Breast epithelium (tissue), 4 donors: ENCODE data around the gene IFT80. TPM values are rescaled to one million over a fixed set of nuclear protein-coding genes. Genes with fewer than 3 reads are reported as not detected.

Experiments used
- DNase-seq, 2 donors: peaks; one replicate each; pipeline ENCODE4 v3.0.0-alpha.2; 2019; ENCODE audit warnings: low spot score in 2 of 2
- H3K27ac ChIP-seq, 2 donors: fragments of 200-600 bp; sonication (generic) in 1 of 2; one replicate each; pipeline ENCODE4 v1.5.1; 2016 to 2019; ENCODE audit warnings: mild to moderate bottlenecking in 1 of 2
- H3K27me3 ChIP-seq, 2 donors: fragments of 200-600 bp; sonication (generic) in 1 of 2; one replicate each; pipeline versions ENCODE4 v1.5.1 to v1.6.0; 2017 to 2019; ENCODE audit warnings: control low read depth in 1 of 2, mild to moderate bottlenecking in 1 of 2
- H3K36me3 ChIP-seq: fragments of 200-600 bp; one replicate; pipeline ENCODE4 v1.5.1; 2019
- H3K4me1 ChIP-seq, 2 donors: fragments of 200-600 bp; sonication (generic); one replicate each; pipeline ENCODE4 v1.5.1; 2016 to 2019; ENCODE audit warnings: control low read depth in 1 of 2
- H3K4me3 ChIP-seq, 3 donors: fragments of 200-600 bp; sonication (generic); 1 replicate in 2 of 3; 2 replicates in 1 of 3; pipeline ENCODE4 v1.5.1; 2016 to 2019; ENCODE audit warnings: mild to moderate bottlenecking in 3 of 3, moderate library complexity in 2 of 3
- H3K9me3 ChIP-seq, 2 donors: fragments of 200-600 bp; sonication (generic) in 1 of 2; one replicate each; pipeline ENCODE4 v1.5.1; 2016 to 2019; ENCODE audit warnings: control low read depth in 1 of 2
- CTCF ChIP-seq, 3 donors: fragments of 450-650 bp; IDR thresholded peaks; one replicate each; pipeline ENCODE4 v1.5.1; 2016 to 2017; ENCODE audit warnings: antibody characterized with exemption in 3 of 3, mild to moderate bottlenecking in 3 of 3, moderate library complexity in 3 of 3
- POLR2A ChIP-seq: fragments of 450-650 bp; IDR thresholded peaks from one replicate; pipeline ENCODE4 v1.6.1; 2016; ENCODE audit warnings: antibody characterized with exemption, mild to moderate bottlenecking, moderate library complexity
- POLR2AphosphoS5 ChIP-seq, 3 donors: sonication (generic); formaldehyde crosslinking; IDR thresholded peaks; one replicate each; pipeline ENCODE4 v1.6.1; 2017; ENCODE audit warnings: antibody characterized with exemption in 3 of 3
- intact Hi-C: fragments of 100-400 bp; cut with DNase I; formaldehyde crosslinking; loops from one replicate; pipeline ENCODE4 v1.15.1; 2023; ENCODE audit warnings: low total_unique reads
- total RNA-seq, 3 donors: library from RNA; depleted of rRNA; stranded (reverse); fragments of >200 nt; gene quantifications; one replicate each; pipeline ENCODE4 v1.1.0, GENCODE V29; 2016

The IFT80 gene
- total RNA-seq, 3 donors from 2014 or later, result 18.4 to 41.0 (median 29.2) TPM

- Histone ChIP-seq H3K27me3 (no peaks in the 10 kb centered on the region), H3K4me3 (no peak overlapping the region), H3K27ac (no peak overlapping the region), H3K9me3 (no peaks in the 10 kb centered on the region), H3K36me3 (no peaks in the 10 kb centered on the region), H3K4me1 (no peaks in the 10 kb centered on the region)
- intact Hi-C loops, result no loop called here
- TF ChIP-seq CTCF (IDR thresholded peaks at IDR 0.05) (no peak), POLR2AphosphoS5 (IDR thresholded peaks at IDR 0.05) (no peak), POLR2A (no peak)
- DNase-seq, result no peak
These were observed 86.9 kb downstream of the IFT80 start for GRCh38 chr3:160312014-160312624.

- no peaks in the 10 kb centered on the region for H3K9me3 ChIP-seq
- DNase-seq, result no peak
- TF ChIP-seq POLR2AphosphoS5 (IDR thresholded peaks at IDR 0.05), result no peak
- no peak for TF ChIP-seq POLR2A
- TF ChIP-seq CTCF (IDR thresholded peaks at IDR 0.05), result no peak
- H3K4me1 ChIP-seq, result no peaks in the 10 kb centered on the region
- no peaks in the 10 kb centered on the region for H3K27me3 ChIP-seq
- H3K36me3 ChIP-seq, result peaks cover 7% of the 10 kb centered on the region
- H3K4me3 ChIP-seq, result no peak overlapping the region
- H3K27ac ChIP-seq, result no peak overlapping the region
- intact Hi-C loops, result no loop called here
These were observed 96.2 kb downstream of the IFT80 start for GRCh38 chr3:160302806-160303205.

GRCh38 chr3:160296591-160296990 lies 102.4 kb downstream of the IFT80 start:
- DNase-seq, result no peak
- intact Hi-C loops, result no loop called here
- no peak overlapping the region for H3K27ac ChIP-seq
- no peak for TF ChIP-seq POLR2AphosphoS5 (IDR thresholded peaks at IDR 0.05)
- H3K27me3 ChIP-seq, result no peaks in the 10 kb centered on the region
- no peak overlapping the region for H3K4me3 ChIP-seq
- H3K36me3 ChIP-seq, result no peaks in the 10 kb centered on the region
- no peaks in the 10 kb centered on the region for H3K9me3 ChIP-seq
- no peaks in the 10 kb centered on the region for H3K4me1 ChIP-seq

GRCh38 chr3:160291909-160292299 lies 107.1 kb downstream of the IFT80 start:
- Histone ChIP-seq H3K36me3 (no peaks in the 10 kb centered on the region), H3K9me3 (no peaks in the 10 kb centered on the region), H3K27me3 (no peaks in the 10 kb centered on the region), H3K27ac (no peak overlapping the region), H3K4me1 (no peaks in the 10 kb centered on the region), H3K4me3 (no peak overlapping the region)
- intact Hi-C loops, result no loop called here
- no peak for TF ChIP-seq POLR2A
- TF ChIP-seq POLR2AphosphoS5 (IDR thresholded peaks at IDR 0.05), result no peak
- no peak for TF ChIP-seq CTCF (IDR thresholded peaks at IDR 0.05)
- no peak for DNase-seq

- no peaks in the 10 kb centered on the region for H3K4me1 ChIP-seq
- no peaks in the 10 kb centered on the region for H3K9me3 ChIP-seq
- DNase-seq, result no peak
- H3K27ac ChIP-seq, result no peak overlapping the region
- H3K4me3 ChIP-seq, result no peak overlapping the region
- no peak for TF ChIP-seq POLR2A
- H3K27me3 ChIP-seq, result no peaks in the 10 kb centered on the region
- intact Hi-C loops, result no loop called here
- H3K36me3 ChIP-seq, result no peaks in the 10 kb centered on the region
These were observed 107.6 kb downstream of the IFT80 start for GRCh38 chr3:160291290-160291908.

GRCh38 chr3:160287666-160288065 lies 111.4 kb downstream of the IFT80 start:
- no peak for DNase-seq
- Histone ChIP-seq H3K9me3 (no peaks in the 10 kb centered on the region), H3K4me3 (no peak overlapping the region), H3K36me3 (no peaks in the 10 kb centered on the region), H3K4me1 (no peaks in the 10 kb centered on the region), H3K27ac (no peak overlapping the region), H3K27me3 (no peaks in the 10 kb centered on the region)
- TF ChIP-seq CTCF (IDR thresholded peaks at IDR 0.05) (no peak), POLR2A (no peak), POLR2AphosphoS5 (IDR thresholded peaks at IDR 0.05) (no peak)
- intact Hi-C loops, result loop anchor here (2.0 kb wide), 1 partner anchor 57 kb away; no protein-coding TSS in a partner anchor
